ENCODE data around the gene CUL4A. TPM values are rescaled to one million over a fixed set of nuclear protein-coding genes. Genes with fewer than 3 reads are reported as not detected.
"Not testable (repeated sequence)": the region's sequence is repeated elsewhere in the genome, so short reads cannot be mapped to it uniquely, and the experiment has no call there.

CUL4A gene
- total and polyA plus RNA-seq, 8 donors, result 18.1 to 33.4 (median 28.9) TPM

DNA sequence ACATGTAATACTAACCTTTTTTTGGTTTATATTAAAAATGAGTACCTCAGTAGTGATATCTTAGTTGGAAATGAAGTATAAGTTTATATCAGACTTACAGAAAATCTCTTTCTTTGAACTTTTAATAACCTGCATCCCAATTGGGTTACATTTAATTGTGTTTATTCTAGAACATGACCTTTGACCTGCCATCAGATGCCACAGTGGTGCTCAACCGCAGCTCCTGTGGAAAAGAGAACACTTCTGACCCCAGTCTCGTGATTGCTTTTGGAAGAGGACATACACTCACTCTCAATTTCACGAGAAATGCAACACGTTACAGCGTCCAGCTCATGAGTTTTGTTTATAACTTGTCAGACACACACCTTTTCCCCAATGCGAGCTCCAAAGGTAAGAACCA, 100.1 kb downstream of the CUL4A start:
- peaks cover 0 to 7% (median 0%) of the 10 kb centered on the region in 3 donors for H3K36me3 ChIP-seq
- intact Hi-C loops (cut with DNase I), result no loop called here
- no peaks in the 10 kb centered on the region for H3K27me3 ChIP-seq
- WGBS, 2 donors, result 86 to 88% methylated on average over 6 of the region's 6 CpGs
- FAIRE-seq (no peak), DNase-seq (no peak), ATAC-seq (no peak)
- TF ChIP-seq, protein P1, sequence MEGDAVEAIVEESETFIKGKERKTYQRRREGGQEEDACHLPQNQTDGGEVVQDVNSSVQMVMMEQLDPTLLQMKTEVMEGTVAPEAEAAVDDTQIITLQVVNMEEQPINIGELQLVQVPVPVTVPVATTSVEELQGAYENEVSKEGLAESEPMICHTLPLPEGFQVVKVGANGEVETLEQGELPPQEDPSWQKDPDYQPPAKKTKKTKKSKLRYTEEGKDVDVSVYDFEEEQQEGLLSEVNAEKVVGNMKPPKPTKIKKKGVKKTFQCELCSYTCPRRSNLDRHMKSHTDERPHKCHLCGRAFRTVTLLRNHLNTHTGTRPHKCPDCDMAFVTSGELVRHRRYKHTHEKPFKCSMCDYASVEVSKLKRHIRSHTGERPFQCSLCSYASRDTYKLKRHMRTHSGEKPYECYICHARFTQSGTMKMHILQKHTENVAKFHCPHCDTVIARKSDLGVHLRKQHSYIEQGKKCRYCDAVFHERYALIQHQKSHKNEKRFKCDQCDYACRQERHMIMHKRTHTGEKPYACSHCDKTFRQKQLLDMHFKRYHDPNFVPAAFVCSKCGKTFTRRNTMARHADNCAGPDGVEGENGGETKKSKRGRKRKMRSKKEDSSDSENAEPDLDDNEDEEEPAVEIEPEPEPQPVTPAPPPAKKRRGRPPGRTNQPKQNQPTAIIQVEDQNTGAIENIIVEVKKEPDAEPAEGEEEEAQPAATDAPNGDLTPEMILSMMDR (IDR thresholded peaks at IDR 0.05), result no peak
- H3K27ac ChIP-seq, result no peak overlapping the region
- no peak overlapping the region for H3K4me3 ChIP-seq
- H3K9me3 ChIP-seq, result no peaks in the 10 kb centered on the region
- no peaks in the 10 kb centered on the region for H3K4me1 ChIP-seq

GRCh38 chr13:113314112-113314511, 104.7 kb downstream of the CUL4A start:
- DNase-seq; ATAC-seq; intact Hi-C loops (cut with DNase I); H3K9me3 ChIP-seq; H3K27me3 ChIP-seq; H3K4me3 ChIP-seq; H3K4me1 ChIP-seq; H3K27ac ChIP-seq; FAIRE-seq: not testable (repeated sequence)
- 96% methylated on average over 20 of the region's 20 CpGs for WGBS, 2 donors
- peaks cover 0 to 11% (median 0%) of the 10 kb centered on the region in 3 donors for H3K36me3 ChIP-seq

- H3K27me3 ChIP-seq; H3K4me1 ChIP-seq; ATAC-seq; H3K4me3 ChIP-seq; intact Hi-C loops (cut with DNase I); H3K27ac ChIP-seq; DNase-seq; FAIRE-seq; H3K9me3 ChIP-seq: not testable (repeated sequence)
- 94 to 95% methylated on average over 23 of the region's 23 CpGs for WGBS, 2 donors
- H3K36me3 ChIP-seq, result peaks cover 0 to 19% (median 0%) of the 10 kb centered on the region in 3 donors
Observed at GRCh38 chr13:113314895-113315470, 105.6 kb downstream of the CUL4A start.

DNA sequence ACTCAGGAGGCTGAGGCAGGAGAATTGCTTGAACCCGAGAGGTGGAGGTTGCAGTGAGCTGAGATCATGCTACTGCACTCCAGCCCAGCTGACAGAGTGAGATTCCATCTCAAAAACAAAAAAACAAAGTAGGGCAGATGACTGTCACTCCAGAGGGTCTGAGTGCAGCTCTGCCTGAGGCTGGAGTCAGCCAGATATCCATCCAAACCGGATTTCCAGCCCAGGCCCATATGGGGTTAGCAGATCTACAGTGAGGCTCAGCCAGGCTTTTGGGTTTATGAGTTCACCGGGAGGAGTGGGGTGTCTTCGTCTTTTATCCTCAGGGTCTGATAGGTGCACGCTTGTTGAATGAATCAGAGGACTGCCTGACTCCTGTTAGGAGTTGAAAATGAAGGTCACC, 106.6 kb downstream of the CUL4A start:
- no peak for FAIRE-seq
- TF ChIP-seq, protein P1 (IDR thresholded peaks at IDR 0.05), result no peak
- WGBS, 2 donors, result 92 to 96% methylated on average over 5 of the region's 5 CpGs
- DNase-seq, result no peak
- ATAC-seq, result no peak
- intact Hi-C loops (cut with DNase I), result no loop called here
- H3K27me3 ChIP-seq, result no peaks in the 10 kb centered on the region
- peaks cover 0 to 22% (median 9%) of the 10 kb centered on the region in 3 donors for H3K36me3 ChIP-seq
- H3K9me3 ChIP-seq, result no peaks in the 10 kb centered on the region
- H3K27ac ChIP-seq, result no peak overlapping the region
- no peaks in the 10 kb centered on the region for H3K4me1 ChIP-seq
- no peak overlapping the region for H3K4me3 ChIP-seq

Small RNAs within 50 kb of the gene (microRNA-seq; reads per million reads assigned to microRNA genes)
- 0 reads per million in 2 donors for gene MIR8075

Other genes with a start within 250 kb of the CUL4A start
- 10 to 100 TPM; 16.0 to 41.6 (median 20.8) TPM for gene MCF2L, start 240.4 kb upstream of the CUL4A start, total RNA-seq
- gene MCF2L, start 240.4 kb upstream of the CUL4A start, polyA plus RNA-seq, result 10 to 100 TPM; 58.2 to 83.6 TPM
- under 1 TPM in 4 of 6 donors, not detected in 2; 0.13 to 0.37 (median 0.21) TPM for gene F7, start 103.8 kb upstream of the CUL4A start, total RNA-seq
- gene F7, start 103.8 kb upstream of the CUL4A start, polyA plus RNA-seq, result under 1 TPM; 0.19 to 0.96 TPM
- gene F10, start 86.8 kb upstream of the CUL4A start, total RNA-seq, result 1 to 10 TPM; 1.1 to 6.7 (median 3.0) TPM
- 10 to 100 TPM; 13.7 to 59.4 TPM for gene F10, start 86.8 kb upstream of the CUL4A start, polyA plus RNA-seq
- not detected for gene PROZ, start 51.0 kb upstream of the CUL4A start, total RNA-seq
- gene PROZ, start 51.0 kb upstream of the CUL4A start, polyA plus RNA-seq, result under 1 TPM in 1 of 2 donors, not detected in 1; 0.05 TPM
- gene PCID2, start 944 bp upstream of the CUL4A start, total RNA-seq, result 10 to 100 TPM; 17.3 to 23.4 (median 19.5) TPM
- 10 to 100 TPM; 21.6 to 33.9 TPM for gene PCID2, start 944 bp upstream of the CUL4A start, polyA plus RNA-seq
- 100 to 1,000 TPM in 2 of 6 donors, 10 to 100 TPM in 4; 69.3 to 136 (median 96.0) TPM for gene LAMP1, start 87.6 kb downstream of the CUL4A start, total RNA-seq
- 10 to 100 TPM; 35.1 to 69.2 TPM for gene LAMP1, start 87.6 kb downstream of the CUL4A start, polyA plus RNA-seq
- 1 to 10 TPM; 4.8 to 8.1 (median 6.0) TPM for gene GRTP1, start 154.5 kb downstream of the CUL4A start, total RNA-seq
- gene GRTP1, start 154.5 kb downstream of the CUL4A start, polyA plus RNA-seq, result 1 to 10 TPM; 7.3 to 9.5 TPM
- gene ADPRHL1, start 243.9 kb downstream of the CUL4A start, total RNA-seq, result 1 to 10 TPM; 2.2 to 6.0 (median 3.7) TPM
- gene ADPRHL1, start 243.9 kb downstream of the CUL4A start, polyA plus RNA-seq, result 1 to 10 TPM; 1.2 to 2.3 TPM

Data from pancreas (tissue), 10 donors.